Kidney (tissue), 14 donors: Measurements from ENCODE around the gene CFAP92. TPM values are rescaled to one million over a fixed set of nuclear protein-coding genes. Genes with fewer than 3 reads are reported as not detected.

Experiments
- DNase-seq, 5 donors: peaks; one replicate each; pipeline ENCODE4 v3.0.0-alpha.2; 2013 to 2020
- FAIRE-seq: peaks from 2 replicates; lab custom pipeline; 2012; peaks lifted over from hg19 to GRCh38; lab: Jason Lieb, UNC
- H3K27ac ChIP-seq, 2 donors: one replicate each; pipeline ENCODE4 v1.7.0; 2013; ENCODE audit warnings: low read depth in 2 of 2, low read length in 2 of 2, inconsistent platforms in 1 of 2
- H3K27me3 ChIP-seq: one replicate; pipeline ENCODE4 v1.7.1; 2013; ENCODE audit warnings: low read length, inconsistent platforms; ENCODE audit not compliant: control insufficient read depth, insufficient read depth
- H3K36me3 ChIP-seq, 3 donors: one replicate each; pipeline versions ENCODE4 v1.7.0 to v1.7.1; 2013; ENCODE audit warnings: low read length in 3 of 3, control low read depth in 1 of 3, inconsistent platforms in 1 of 3; ENCODE audit not compliant: insufficient read depth in 3 of 3, control insufficient read depth in 2 of 3
- H3K4me1 ChIP-seq, 3 donors: one replicate each; pipeline versions ENCODE4 v1.7.0 to v1.7.1; 2013; ENCODE audit warnings: low read length in 3 of 3, inconsistent platforms in 1 of 3, low read depth in 1 of 3; ENCODE audit not compliant: control insufficient read depth in 2 of 3, insufficient read depth in 2 of 3
- H3K4me3 ChIP-seq, 3 donors: one replicate each; pipeline versions ENCODE4 v1.7.0 to v1.8.1; 2013; ENCODE audit warnings: low read length in 3 of 3, control low read depth in 1 of 3, inconsistent platforms in 1 of 3
- H3K9ac ChIP-seq, 3 donors: one replicate each; pipeline versions ENCODE4 v1.7.0 to v1.7.1; 2013; ENCODE audit warnings: low read length in 3 of 3, control low read depth in 1 of 3, inconsistent platforms in 1 of 3
- H3K9me3 ChIP-seq, 3 donors: one replicate each; pipeline versions ENCODE4 v1.7.0 to v1.7.1; 2013; ENCODE audit warnings: low read length in 3 of 3, control low read depth in 1 of 3, inconsistent platforms in 1 of 3; ENCODE audit not compliant: control insufficient read depth in 2 of 3, insufficient read depth in 1 of 3
- CTCF ChIP-seq: IDR thresholded peaks from 3 replicates; pipeline ENCODE4 v1.5.1; 2012; ENCODE audit warnings: mild to moderate bottlenecking, moderate library complexity, borderline replicate concordance; ENCODE audit not compliant: insufficient read depth; ENCODE audit errors: extremely low read depth
- intact Hi-C: fragments of 100-400 bp; cut with DNase I; formaldehyde crosslinking; loops from one replicate; pipeline ENCODE4 v1.11.1; 2022
- polyA plus RNA-seq: library from polyadenylated mRNA; stranded (reverse); fragments of 350-450 nt; fragmentation: Illumina TruSeq; extraction: RNeasy Lipid Tissue Mini Kit (QIAGEN cat#74804); gene quantifications from one replicate; pipeline ENCODE4 v1.2.3, GENCODE V29; 2014; ENCODE audit warnings: low read depth, low replicate concordance; ENCODE audit not compliant: insufficient read depth
- total RNA-seq: library from RNA; stranded (reverse); fragmentation: NEBNext Ultra II Directional; extraction: Animal tissue kit (Norgen Biotek cat#: 25700); gene quantifications from one replicate; pipeline ENCODE4 v1.2.1, GENCODE V29; 2021
- donor health status: control.
- donor health status: control.
- donor health status: control.
- donor health status: control.
- donor health status: control.
- donor health status: DM: yes; HTN: yes; CAD: no.
- donor health status: Normal renal cell carcinoma (clear cell type).

Gene CFAP92
- total and polyA plus RNA-seq, 2 donors from 2014 or later = 0.56 to 0.60 TPM

- no peak overlapping the region for H3K9ac ChIP-seq
- DNase-seq (peak in 1 of 5 donors; percentile 33), FAIRE-seq (no peak)
- no peak overlapping the region for H3K27ac ChIP-seq
- H3K27me3 ChIP-seq = no peaks in the 10 kb centered on the region
- no peak for TF ChIP-seq CTCF
- H3K9me3 ChIP-seq = no peaks in the 10 kb centered on the region
- no peaks in the 10 kb centered on the region for H3K36me3 ChIP-seq
- H3K4me1 ChIP-seq = no peaks in the 10 kb centered on the region
- no peak overlapping the region for H3K4me3 ChIP-seq
- intact Hi-C loops = no loop called here
These were observed 39.9 kb upstream of the CFAP92 start for GRCh38 chr3:129033633-129034321.

- peak in 1 of 5 donors; percentile 29 for DNase-seq
- Histone ChIP-seq H3K36me3 (no peaks in the 10 kb centered on the region), H3K27me3 (no peaks in the 10 kb centered on the region), H3K9ac (no peak overlapping the region), H3K9me3 (no peaks in the 10 kb centered on the region), H3K4me3 (no peak overlapping the region), H3K4me1 (no peaks in the 10 kb centered on the region), H3K27ac (no peak overlapping the region)
- intact Hi-C loops = no loop called here
- no peak for FAIRE-seq
- TF ChIP-seq CTCF = no peak
These were observed 39.3 kb upstream of the CFAP92 start for GRCh38 chr3:129033151-129033550.

GRCh38 chr3:129032716-129033115, 38.8 kb upstream of the CFAP92 start:
- Histone ChIP-seq H3K4me3 (no peak overlapping the region), H3K36me3 (no peaks in the 10 kb centered on the region), H3K9me3 (no peaks in the 10 kb centered on the region), H3K27me3 (no peaks in the 10 kb centered on the region), H3K9ac (no peak overlapping the region), H3K27ac (no peak overlapping the region), H3K4me1 (no peaks in the 10 kb centered on the region)
- peak in 1 of 5 donors; percentile 33 for DNase-seq
- no peak for TF ChIP-seq CTCF
- no peak for FAIRE-seq
- intact Hi-C loops = no loop called here
